Upper lobe of left lung (tissue), 6 donors: ENCODE measurements around the gene USP3. TPM values are rescaled to one million over a fixed set of nuclear protein-coding genes. Genes with fewer than 3 reads are reported as not detected.
A peak's percentile ranks its signal among the peaks of the same experiment; 100 is the strongest.

Source experiments
- ATAC-seq, 2 donors: fragments of 200-7000 bp; cut with Tn5 transposase; one replicate each; pipeline ENCODE4 v1.9.1; 2022; ENCODE audit warnings: mild to moderate bottlenecking in 2 of 2, moderate library complexity in 2 of 2; ENCODE audit not compliant: low FRiP score in 2 of 2
- DNase-seq, 2 donors: peaks; one replicate each; pipeline ENCODE4 v3.0.0-alpha.2; 2019 to 2020
- H3K27ac ChIP-seq, 4 donors: fragments of 200-600 bp; sonication (generic); one replicate each; pipeline ENCODE4 v1.5.1; 2016 to 2019
- H3K27me3 ChIP-seq, 4 donors: fragments of 200-600 bp; sonication (generic); one replicate each; pipeline ENCODE4 v1.5.1; 2017 to 2019
- H3K36me3 ChIP-seq, 4 donors: fragments of 200-600 bp; sonication (generic); one replicate each; pipeline ENCODE4 v1.5.1; 2016 to 2019
- H3K4me1 ChIP-seq, 4 donors: fragments of 200-600 bp; sonication (generic); one replicate each; pipeline ENCODE4 v1.5.1; 2018 to 2019
- H3K4me3 ChIP-seq, 4 donors: fragments of 200-600 bp; sonication (generic); one replicate each; pipeline ENCODE4 v1.5.1; 2017 to 2019; ENCODE audit warnings: mild to moderate bottlenecking in 2 of 4, moderate library complexity in 1 of 4
- H3K9me3 ChIP-seq, 4 donors: fragments of 200-600 bp; sonication (generic); one replicate each; pipeline ENCODE4 v1.5.1; 2018 to 2019
- CTCF ChIP-seq, 6 experiments: fragments of 450-650 bp in 4 of 6; fragments of 200-600 bp in 2 of 6; sonication (generic) in 2 of 6; IDR thresholded peaks; one replicate each; pipeline ENCODE4 v1.5.1; 2016 to 2019; ENCODE audit warnings: antibody characterized with exemption in 6 of 6
- EP300 ChIP-seq, 4 donors: sonication (generic); formaldehyde crosslinking; IDR thresholded peaks; one replicate each; pipeline ENCODE4 v1.5.1; 2017; ENCODE audit warnings: antibody characterized with exemption in 4 of 4, control low read depth in 2 of 4
- POLR2A ChIP-seq, 4 donors: fragments of 450-650 bp; IDR thresholded peaks; one replicate each; pipeline ENCODE4 v1.5.1; 2016 to 2017; ENCODE audit warnings: antibody characterized with exemption in 4 of 4, mild to moderate bottlenecking in 2 of 4
- POLR2AphosphoS5 ChIP-seq, 2 donors: sonication (generic); formaldehyde crosslinking; IDR thresholded peaks; one replicate each; pipeline ENCODE4 v1.5.1; 2017; ENCODE audit warnings: antibody characterized with exemption in 2 of 2
- WGBS, 2 donors: methylation state at CpG; one replicate each; pipeline ENCODE4 v1.1.5; 2017 to 2018; 5-methylcytosine and 5-hydroxymethylcytosine counted together
- total RNA-seq, 6 donors: library from RNA; depleted of rRNA in 4 of 6; stranded (reverse); fragments of >200 nt in 4 of 6; gene quantifications; one replicate each; pipeline versions ENCODE4 v1.1.0 to v1.2.1, GENCODE V29; 2016 to 2021
- donor health status: DM: no; HTN: no; CAD: no; lungs with moderate emphysema.
- donor health status: DM: no; HTN: yes; CAD: no; lungs with severe emphysema.

USP3 gene
- total RNA-seq, 6 donors from 2014 or later, result 45.7 to 87.0 (median 63.8) TPM

- WGBS, 2 donors, result 72 to 79% methylated on average over 12 of the region's 12 CpGs
- Histone ChIP-seq H3K27ac (peak overlapping the region; percentile 19 to 82 (median 54)), H3K36me3 (peaks cover 0 to 9% (median 3%) of the 10 kb centered on the region in 4 donors), H3K27me3 (no peaks in the 10 kb centered on the region), H3K4me3 (no peak overlapping the region), H3K4me1 (peaks cover 24 to 47% (median 30%) of the 10 kb centered on the region in 4 donors), H3K9me3 (no peaks in the 10 kb centered on the region)
- DNase-seq (no peak), ATAC-seq (no peak)
- no peak for TF ChIP-seq EP300 (IDR thresholded peaks at IDR 0.05)
- no peak for TF ChIP-seq CTCF (IDR thresholded peaks at IDR 0.05)
- no peak for TF ChIP-seq POLR2AphosphoS5 (IDR thresholded peaks at IDR 0.05)
- no peak for TF ChIP-seq POLR2A (IDR thresholded peaks at IDR 0.05)
These were observed 94.3 kb downstream of the USP3 start for GRCh38 chr15:63598473-63599400.

- peak; percentile 78 to 84 for DNase-seq
- H3K27me3 ChIP-seq, result no peaks in the 10 kb centered on the region
- TF ChIP-seq CTCF (IDR thresholded peaks at IDR 0.05), result peak; percentile 24 to 81 (median 60)
- no peak for TF ChIP-seq POLR2AphosphoS5 (IDR thresholded peaks at IDR 0.05)
- H3K36me3 ChIP-seq, result peaks cover 0 to 3% (median 0%) of the 10 kb centered on the region in 4 donors
- ATAC-seq, result peak; percentile 48 to 75
- peak overlapping the region; percentile 59 to 84 (median 80) for H3K27ac ChIP-seq
- H3K4me1 ChIP-seq, result peaks cover 24 to 47% (median 30%) of the 10 kb centered on the region in 4 donors
- H3K9me3 ChIP-seq, result no peaks in the 10 kb centered on the region
- 30 to 35% methylated on average over 18 to 19 of the region's 19 CpGs for WGBS, 2 donors
- H3K4me3 ChIP-seq, result peak overlapping the region in 3 of 4 donors; percentile 63 to 82 (median 72)
These were observed 95.1 kb downstream of the USP3 start for GRCh38 chr15:63599401-63600000.

GRCh38 chr15:63600001-63600615 lies 95.7 kb downstream of the USP3 start:
- peak in 1 of 2 donors; percentile 36 for DNase-seq
- Histone ChIP-seq H3K4me1 (peaks cover 24 to 47% (median 30%) of the 10 kb centered on the region in 4 donors), H3K4me3 (peak overlapping the region; percentile 48 to 82 (median 68)), H3K27me3 (no peaks in the 10 kb centered on the region), H3K27ac (peak overlapping the region; percentile 59 to 84 (median 80)), H3K36me3 (peaks cover 0 to under 1% (median 0%) of the 10 kb centered on the region in 4 donors), H3K9me3 (no peaks in the 10 kb centered on the region)
- TF ChIP-seq POLR2A (IDR thresholded peaks at IDR 0.05), result no peak
- no peak for TF ChIP-seq EP300 (IDR thresholded peaks at IDR 0.05)
- no peak for TF ChIP-seq POLR2AphosphoS5 (IDR thresholded peaks at IDR 0.05)
- no peak for TF ChIP-seq CTCF (IDR thresholded peaks at IDR 0.05)
- ATAC-seq, result peak; percentile 5 to 37
- 26% methylated on average over 26 of the region's 26 CpGs; no CpG with 5 or more reads in 1 of the 2 donors for WGBS, 2 donors

- 0% methylated on average over 3 of the region's 60 CpGs; no CpG with 5 or more reads in 1 of the 2 donors for WGBS, 2 donors
- H3K4me3 ChIP-seq, result peak overlapping the region; percentile 48 to 82 (median 68)
- no peaks in the 10 kb centered on the region for H3K27me3 ChIP-seq
- ATAC-seq, result peak; percentile 90 to 94
- H3K36me3 ChIP-seq, result no peaks in the 10 kb centered on the region
- peak; percentile 90 to 98 for DNase-seq
- H3K4me1 ChIP-seq, result peaks cover 25 to 51% (median 34%) of the 10 kb centered on the region in 4 donors
- H3K27ac ChIP-seq, result peak overlapping the region; percentile 59 to 84 (median 80)
- TF ChIP-seq POLR2AphosphoS5 (IDR thresholded peaks at IDR 0.05) (peak; percentile 70 to 79), EP300 (IDR thresholded peaks at IDR 0.05) (peak in 1 of 4 donors; percentile 2), CTCF (IDR thresholded peaks at IDR 0.05) (peak in 5 of 6 experiments; percentile 46 to 79 (median 64)), POLR2A (IDR thresholded peaks at IDR 0.05) (peak in 3 of 4 donors; percentile 32 to 86 (median 48))
- no peaks in the 10 kb centered on the region for H3K9me3 ChIP-seq
These were observed 96.2 kb downstream of the USP3 start for GRCh38 chr15:63600616-63601025.
